ENCODE data around the gene TRAF5.

GRCh38 chr1:211343607-211344006, 17.0 kb downstream of the TRAF5 start:
- TF ChIP-seq, protein P1, sequence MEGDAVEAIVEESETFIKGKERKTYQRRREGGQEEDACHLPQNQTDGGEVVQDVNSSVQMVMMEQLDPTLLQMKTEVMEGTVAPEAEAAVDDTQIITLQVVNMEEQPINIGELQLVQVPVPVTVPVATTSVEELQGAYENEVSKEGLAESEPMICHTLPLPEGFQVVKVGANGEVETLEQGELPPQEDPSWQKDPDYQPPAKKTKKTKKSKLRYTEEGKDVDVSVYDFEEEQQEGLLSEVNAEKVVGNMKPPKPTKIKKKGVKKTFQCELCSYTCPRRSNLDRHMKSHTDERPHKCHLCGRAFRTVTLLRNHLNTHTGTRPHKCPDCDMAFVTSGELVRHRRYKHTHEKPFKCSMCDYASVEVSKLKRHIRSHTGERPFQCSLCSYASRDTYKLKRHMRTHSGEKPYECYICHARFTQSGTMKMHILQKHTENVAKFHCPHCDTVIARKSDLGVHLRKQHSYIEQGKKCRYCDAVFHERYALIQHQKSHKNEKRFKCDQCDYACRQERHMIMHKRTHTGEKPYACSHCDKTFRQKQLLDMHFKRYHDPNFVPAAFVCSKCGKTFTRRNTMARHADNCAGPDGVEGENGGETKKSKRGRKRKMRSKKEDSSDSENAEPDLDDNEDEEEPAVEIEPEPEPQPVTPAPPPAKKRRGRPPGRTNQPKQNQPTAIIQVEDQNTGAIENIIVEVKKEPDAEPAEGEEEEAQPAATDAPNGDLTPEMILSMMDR (IDR thresholded peaks at IDR 0.05) = no peak
- no peak for TF ChIP-seq POLR2A (IDR thresholded peaks at IDR 0.05)
